OCI-LY3 (cell line): ENCODE results near the gene PI4K2B.

Source experiments
- H2AFZ ChIP-seq: fragments of 200-600, 300-600 bp; shearing (Covaris generic); 2 replicates; pipeline ENCODE4 v1.6.0; 2014; ENCODE audit warnings: antibody characterized with exemption, low read depth, low read length
- H3K27ac ChIP-seq: fragments of 200-600, 300-600 bp; sonication (generic); 2 replicates; pipeline ENCODE4 v1.5.1; 2014; ENCODE audit warnings: mild to moderate bottlenecking, low read length, moderate library complexity, mixed read lengths
- H3K27me3 ChIP-seq: fragments of 200-600, 300-600 bp; sonication (generic); 2 replicates; pipeline ENCODE4 v1.6.1; 2014; ENCODE audit warnings: low read depth, low read length, mixed read lengths
- H3K36me3 ChIP-seq: fragments of 200-600, 300-600 bp; sonication (generic); replicated peaks from 2 replicates; pipeline ENCODE3; 2014; ENCODE audit warnings: low read depth, low read length, mixed read lengths
- H3K4me1 ChIP-seq: fragments of 300-600, 200-600 bp; sonication (generic); 2 replicates; pipeline ENCODE4 v1.6.1; 2014; ENCODE audit warnings: low read length, mixed read lengths
- H3K4me2 ChIP-seq: fragments of 200-600, 300-600 bp; sonication (generic); 2 replicates; pipeline ENCODE4 v1.6.1; 2014; ENCODE audit warnings: low read length, mixed read lengths
- H3K4me3 ChIP-seq: fragments of 300-600, 200-600 bp; sonication (generic); 2 replicates; pipeline ENCODE4 v1.5.1; 2014; ENCODE audit warnings: antibody characterized with exemption, mild to moderate bottlenecking, low read length, moderate library complexity
- H3K79me2 ChIP-seq: fragments of 300-600, 200-600 bp; shearing (Covaris generic); 2 replicates; pipeline ENCODE4 v1.6.1; 2014; ENCODE audit warnings: mild to moderate bottlenecking, low read length, mixed read lengths
- H3K9ac ChIP-seq: fragments of 300-600, 200-600 bp; shearing (Covaris generic); 2 replicates; pipeline ENCODE4 v1.6.0; 2014; ENCODE audit warnings: mild to moderate bottlenecking, low read length, moderate library complexity
- H3K9me3 ChIP-seq: fragments of 200-600, 300-600 bp; shearing (Covaris generic); 2 replicates; pipeline ENCODE4 v1.6.1; 2014; ENCODE audit warnings: low read length, mixed read lengths; ENCODE audit not compliant: insufficient read depth
- H4K20me1 ChIP-seq: fragments of 200-600, 300-600 bp; sonication (generic); 2 replicates; pipeline ENCODE4 v1.6.1; 2016; ENCODE audit warnings: low read length, mixed read lengths; ENCODE audit not compliant: insufficient read depth
- CTCF ChIP-seq: fragments of 200-600, 300-600 bp; sonication (generic); IDR thresholded peaks from 2 replicates; pipeline ENCODE4 v1.5.1; 2014; ENCODE audit warnings: antibody characterized with exemption, low read length, low read depth
- EZH2phosphoT487 ChIP-seq: fragments of 200-600 bp; shearing (Covaris generic); IDR thresholded peaks from 2 replicates; pipeline ENCODE4 v1.6.1; 2018; ENCODE audit warnings: antibody characterized with exemption, mixed run types, low read depth

The PI4K2B gene

DNA sequence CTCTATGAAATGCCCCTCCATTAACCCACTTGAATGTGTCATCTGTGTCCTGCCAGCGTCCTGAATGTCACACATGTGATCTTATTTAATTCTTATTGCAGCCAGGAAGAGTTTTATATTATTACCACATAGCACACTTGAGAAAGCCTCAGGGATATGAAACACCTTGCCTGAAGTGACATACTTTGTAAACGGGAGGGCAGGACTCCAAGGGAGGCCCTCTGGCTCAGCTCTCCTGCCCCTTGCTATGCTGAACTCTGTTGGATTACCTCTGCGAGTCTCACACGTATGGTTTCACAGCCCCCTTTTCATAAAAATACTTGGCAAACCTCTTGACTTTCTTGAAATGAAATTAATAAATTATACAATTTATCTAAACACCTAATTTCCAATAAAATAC, 67.6 kb downstream of the PI4K2B start:
- Histone ChIP-seq H3K27ac (no peak overlapping the region), H3K4me1 (peaks cover 6% of the 10 kb centered on the region; the same call in 1 of the 2 replicates), H3K9ac (no peak overlapping the region), H3K27me3 (no peaks in the 10 kb centered on the region), H2AFZ (no peak overlapping the region), H3K4me3 (no peak overlapping the region), H3K36me3 (no peaks in the 10 kb centered on the region), H3K79me2 (no peaks in the 10 kb centered on the region), H3K9me3 (no peaks in the 10 kb centered on the region), H4K20me1 (no peaks in the 10 kb centered on the region), H3K4me2 (no peak overlapping the region)
- TF ChIP-seq CTCF (no peak), EZH2phosphoT487 (no peak)

GRCh38 chr4:25302626-25303025, 68.8 kb downstream of the PI4K2B start:
- Histone ChIP-seq H3K4me3 (no peak overlapping the region), H3K9ac (no peak overlapping the region), H3K4me1 (peaks cover 6% of the 10 kb centered on the region; the same call in 1 of the 2 replicates), H3K36me3 (no peaks in the 10 kb centered on the region), H3K79me2 (no peaks in the 10 kb centered on the region), H3K9me3 (no peaks in the 10 kb centered on the region), H2AFZ (no peak overlapping the region), H3K27ac (no peak overlapping the region), H3K27me3 (no peaks in the 10 kb centered on the region), H4K20me1 (no peaks in the 10 kb centered on the region), H3K4me2 (no peak overlapping the region)
- TF ChIP-seq CTCF = no peak
- TF ChIP-seq EZH2phosphoT487 = no peak

- no peak overlapping the region for H3K4me3 ChIP-seq
- no peaks in the 10 kb centered on the region for H3K79me2 ChIP-seq
- no peak overlapping the region for H2AFZ ChIP-seq
- H4K20me1 ChIP-seq = no peaks in the 10 kb centered on the region
- no peaks in the 10 kb centered on the region for H3K27me3 ChIP-seq
- no peak overlapping the region for H3K27ac ChIP-seq
- H3K36me3 ChIP-seq = no peaks in the 10 kb centered on the region
- TF ChIP-seq EZH2phosphoT487 (no peak), CTCF (no peak)
- no peak overlapping the region for H3K4me2 ChIP-seq
- H3K9me3 ChIP-seq = no peaks in the 10 kb centered on the region
- no peak overlapping the region for H3K9ac ChIP-seq
- peaks cover 8% of the 10 kb centered on the region for H3K4me1 ChIP-seq
Observed at GRCh38 chr4:25303578-25303977, 69.7 kb downstream of the PI4K2B start.

- Histone ChIP-seq H3K27ac (no peak overlapping the region), H3K4me3 (no peak overlapping the region), H2AFZ (no peak overlapping the region), H4K20me1 (no peaks in the 10 kb centered on the region), H3K4me2 (no peak overlapping the region), H3K9ac (no peak overlapping the region), H3K79me2 (no peaks in the 10 kb centered on the region), H3K9me3 (no peaks in the 10 kb centered on the region), H3K36me3 (no peaks in the 10 kb centered on the region), H3K4me1 (peaks cover 36% of the 10 kb centered on the region), H3K27me3 (no peaks in the 10 kb centered on the region)
- TF ChIP-seq CTCF (no peak), EZH2phosphoT487 (no peak)
Observed at GRCh38 chr4:25306518-25307057, 72.8 kb downstream of the PI4K2B start.
